NCI-H1436 (cell line): ENCODE results near the gene AMER2.
"Not testable (repeated sequence)": the region's sequence is repeated elsewhere in the genome, so short reads cannot be mapped to it uniquely, and the experiment has no call there.

Experiments used
- DNase-seq: peaks from one replicate; lab custom pipeline; 2025; lab: John Stamatoyannopoulos, UW

Gene AMER2

DNA sequence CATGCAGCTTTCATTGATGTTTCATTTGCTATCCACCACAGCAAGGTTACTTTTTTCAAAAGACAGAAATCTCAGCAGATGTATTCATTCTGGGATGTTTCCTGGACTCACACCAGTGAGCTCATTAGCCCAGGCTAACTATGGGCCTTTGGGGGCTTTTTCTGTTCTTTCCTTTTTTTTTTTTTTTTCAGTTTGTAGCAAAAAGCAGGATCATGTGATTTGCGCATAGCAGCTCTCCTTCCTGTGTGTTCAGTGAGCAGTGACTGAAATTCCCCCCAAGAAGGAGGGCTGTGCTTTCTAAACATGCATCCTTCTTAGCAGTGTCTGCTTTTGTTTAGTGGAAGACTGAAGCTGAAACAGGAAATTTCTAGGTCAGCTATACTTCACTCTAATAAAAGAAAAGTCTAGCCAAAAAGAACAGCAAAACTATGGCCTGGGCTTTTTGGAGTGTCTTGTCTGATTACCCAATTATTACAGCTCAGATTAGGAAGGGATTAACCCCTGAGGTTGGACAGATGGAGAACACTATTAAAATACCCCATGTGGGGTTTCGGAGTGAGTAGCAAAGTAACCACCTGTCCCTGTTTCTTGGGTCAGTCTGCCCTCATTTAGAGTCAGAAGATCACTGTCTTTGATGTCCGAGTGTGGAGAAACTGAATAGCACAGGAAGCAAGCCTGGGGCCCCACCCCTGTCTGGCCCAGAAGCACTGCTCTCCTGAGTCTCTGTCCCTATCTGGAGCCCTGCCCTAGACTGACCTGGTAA is 8.9 kb upstream of the AMER2 start:
- DNase-seq, result no peak

DNA sequence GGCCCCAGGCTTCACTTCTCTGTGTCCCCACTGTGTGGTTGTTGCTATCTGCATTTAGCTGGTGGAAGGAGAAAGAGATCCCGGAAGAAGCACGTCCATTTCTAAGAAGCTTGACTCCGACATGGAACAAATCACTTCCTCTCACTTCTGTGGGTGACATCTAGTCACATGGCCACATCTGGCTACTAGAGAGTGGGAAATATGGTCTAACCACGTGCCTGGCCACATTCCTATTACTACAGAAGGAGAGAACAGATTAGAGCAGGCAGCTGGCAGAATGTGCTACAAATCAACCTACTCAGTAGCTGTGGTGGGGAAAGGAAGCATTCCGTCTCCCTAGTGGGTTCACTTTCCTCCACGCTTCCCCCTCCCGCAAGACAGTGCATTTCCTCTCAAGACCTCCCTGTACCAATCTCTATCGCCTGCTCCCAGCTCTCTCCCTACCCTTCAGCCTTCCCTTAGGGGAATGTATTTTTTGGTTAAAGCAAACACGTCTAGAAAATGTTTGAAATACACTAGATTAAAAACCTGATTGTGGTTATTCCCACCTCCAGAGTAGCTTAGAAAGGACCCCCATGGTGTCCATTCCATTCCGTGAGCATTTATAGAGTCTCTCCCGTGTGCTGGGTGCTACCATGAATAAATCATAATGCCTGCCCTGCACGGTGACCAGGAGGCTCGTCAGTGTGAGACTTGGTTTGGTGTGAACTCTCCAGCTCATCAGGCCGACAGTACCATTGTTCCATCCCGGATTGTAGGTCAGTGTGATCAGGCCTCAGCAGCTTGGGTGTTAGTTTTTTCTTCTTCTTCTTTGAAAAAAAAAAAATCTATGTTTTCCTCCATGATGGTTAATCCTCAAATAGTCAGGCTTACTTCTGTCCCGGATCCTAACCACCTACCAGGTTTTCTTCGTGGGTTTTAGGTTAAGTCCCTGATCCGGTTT is 8.0 kb upstream of the AMER2 start:
- no peak for DNase-seq

DNA sequence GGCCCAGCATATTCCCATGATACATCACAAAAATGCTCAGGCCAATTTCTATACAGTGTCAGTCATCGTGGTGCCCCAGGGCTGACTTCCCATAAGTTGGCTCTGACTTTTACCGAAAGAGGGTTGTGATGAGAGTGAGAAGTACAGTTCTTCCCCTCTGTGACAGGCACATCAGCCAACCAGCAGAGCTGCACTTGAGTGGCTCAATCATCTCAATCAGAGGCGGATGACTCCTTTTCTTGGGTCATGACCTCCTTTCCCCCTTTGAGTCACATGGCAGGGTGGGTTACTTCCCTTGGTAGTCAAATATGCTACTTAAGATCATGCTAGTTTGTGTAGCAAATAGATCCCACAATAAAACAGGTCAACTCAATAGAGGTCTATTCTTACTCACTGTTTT is 6.9 kb upstream of the AMER2 start:
- no peak for DNase-seq

GRCh38 chr13:25178070-25178469 is 6.0 kb upstream of the AMER2 start:
- DNase-seq, result no peak

GRCh38 chr13:25177636-25178035 is 5.5 kb upstream of the AMER2 start:
- DNase-seq, result no peak

- DNase-seq, result no peak
Observed at GRCh38 chr13:25177012-25177411, 4.9 kb upstream of the AMER2 start.

- DNase-seq, result no peak
Observed at GRCh38 chr13:25175431-25175830, 3.3 kb upstream of the AMER2 start.

DNA sequence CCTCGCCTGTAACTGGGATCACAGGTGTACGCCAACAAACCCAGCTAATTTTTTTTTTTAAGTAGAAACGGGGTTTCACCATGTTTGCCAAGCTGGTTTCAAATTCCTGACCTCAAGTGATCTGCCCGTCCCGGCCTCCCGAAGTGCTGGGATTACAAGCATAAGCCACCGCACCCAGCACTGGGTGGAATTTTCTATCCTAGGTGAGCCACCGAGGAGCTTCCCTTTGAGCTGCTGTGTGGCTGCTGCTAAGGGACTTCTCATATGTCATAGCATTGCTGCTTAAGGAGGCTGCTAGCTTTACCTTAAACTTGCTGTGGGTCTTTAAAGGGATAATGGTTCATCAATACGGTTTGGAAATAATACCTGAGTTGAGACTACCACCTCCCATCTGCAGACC is 2.9 kb upstream of the AMER2 start:
- DNase-seq, result no peak

DNA sequence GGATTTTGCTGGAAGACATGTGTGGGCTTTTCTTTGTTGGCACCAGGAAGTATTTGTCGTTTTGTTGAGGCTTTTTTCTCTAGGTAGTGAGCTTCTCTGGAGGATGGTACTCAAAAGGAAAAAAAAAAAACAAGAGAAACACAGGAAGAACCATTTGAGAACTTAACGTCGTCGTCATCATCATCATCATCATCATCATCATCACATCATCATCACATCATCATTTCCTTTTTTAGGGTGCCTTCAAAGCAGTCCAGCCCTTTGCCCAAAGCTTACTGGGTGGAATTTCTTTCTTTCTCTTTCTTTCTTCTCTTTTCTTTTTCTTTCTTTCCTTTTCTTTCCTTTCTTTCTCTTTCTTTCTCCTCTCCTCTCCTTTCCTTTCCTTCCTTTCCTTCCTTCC is 2.2 kb upstream of the AMER2 start:
- DNase-seq, result no peak

- DNase-seq, result no peak
Observed at GRCh38 chr13:25172303-25172630, 179 bp upstream of the AMER2 start.

DNA sequence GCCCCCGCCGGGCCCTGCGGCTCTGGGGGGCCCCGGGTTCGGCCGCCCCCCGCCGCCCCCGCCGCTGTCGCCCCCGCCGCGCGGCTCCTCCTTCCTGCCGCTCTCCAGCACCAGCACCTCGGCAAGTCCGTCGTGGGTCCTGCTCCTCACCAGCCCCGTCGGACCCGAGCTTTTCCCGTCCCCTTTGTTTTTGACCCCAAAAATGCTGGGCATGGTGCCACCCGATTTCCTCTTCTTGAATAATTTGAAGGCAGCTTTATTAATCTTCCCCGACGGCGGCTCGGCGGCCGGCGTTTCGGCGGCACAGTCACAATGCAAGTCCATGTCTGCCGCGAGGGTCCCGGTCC is 945 bp downstream of the AMER2 start:
- DNase-seq, result no peak

DNA sequence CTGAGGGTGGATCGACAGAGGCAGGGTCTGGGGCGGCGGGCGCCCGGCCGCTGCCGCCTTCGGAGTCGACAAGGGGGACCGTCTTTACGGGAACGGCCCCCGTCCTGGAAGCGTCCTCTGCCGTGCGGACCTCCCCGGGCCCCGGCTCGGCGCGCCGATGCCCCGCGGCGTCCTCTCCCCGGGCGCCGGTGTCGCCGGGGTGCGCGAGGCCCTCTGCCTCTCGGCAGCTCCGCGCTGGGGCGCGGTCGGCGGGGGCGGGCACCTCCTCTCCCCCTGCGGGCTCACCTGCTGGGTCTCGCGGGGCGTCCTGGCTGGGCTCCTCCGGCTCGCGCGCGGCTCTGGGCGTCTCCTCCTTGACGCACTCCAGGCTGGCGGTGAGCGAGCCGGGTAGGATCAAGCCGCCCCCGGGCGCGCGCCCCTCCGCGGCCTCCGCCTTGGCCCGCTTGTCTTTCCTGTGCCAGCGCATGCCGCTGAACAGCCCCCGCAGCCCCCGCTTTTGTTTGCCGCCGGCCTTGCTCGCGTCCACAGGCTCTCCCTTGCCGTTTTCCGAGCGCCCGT is 1.5 kb downstream of the AMER2 start:
- no peak for DNase-seq

- DNase-seq, result no peak
Observed at GRCh38 chr13:25169951-25170553, 2.0 kb downstream of the AMER2 start.

- no peak for DNase-seq
Observed at GRCh38 chr13:25169356-25169755, 2.7 kb downstream of the AMER2 start.

- DNase-seq, result no peak
Observed at GRCh38 chr13:25168790-25169189, 3.3 kb downstream of the AMER2 start.

- DNase-seq, result no peak
Observed at GRCh38 chr13:25167382-25168174, 4.5 kb downstream of the AMER2 start.

DNA sequence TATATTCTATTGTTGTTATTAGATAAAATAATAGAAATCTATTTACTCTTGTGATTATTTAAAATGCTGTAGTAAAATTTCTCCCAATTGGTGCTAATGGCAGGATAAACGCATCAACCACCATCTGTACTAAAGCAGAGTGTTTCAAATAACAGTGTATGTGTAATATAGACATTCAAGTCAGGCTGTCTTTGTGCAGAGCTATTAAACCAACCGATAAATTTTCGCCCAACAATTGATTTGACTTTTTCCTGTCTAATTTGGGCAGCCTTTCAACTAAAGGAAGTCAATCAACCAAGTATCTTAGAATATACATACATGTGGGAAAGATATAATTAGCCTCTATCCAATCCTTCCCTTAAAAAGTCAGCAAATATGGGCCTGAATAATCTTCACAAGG is 5.8 kb downstream of the AMER2 start:
- no peak for DNase-seq

DNA sequence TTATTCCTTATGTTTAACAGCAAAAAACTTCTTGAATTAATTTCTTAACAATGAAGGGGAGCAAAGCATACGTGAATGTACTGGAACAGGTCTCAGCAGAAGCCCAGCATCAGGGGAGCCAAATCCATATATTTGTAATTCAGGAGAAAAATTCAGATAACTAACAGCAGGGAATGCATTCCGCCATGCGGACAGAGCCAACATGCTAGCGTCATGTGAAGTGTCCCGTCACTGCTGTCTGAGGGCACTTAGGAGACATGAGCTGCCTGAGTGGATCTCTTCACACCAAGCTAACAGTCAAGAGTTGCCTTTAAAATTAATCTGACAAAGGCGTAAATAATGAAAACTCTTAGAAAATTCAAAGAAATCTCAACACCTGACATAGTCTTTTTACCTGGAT is 6.4 kb downstream of the AMER2 start:
- no peak for DNase-seq

DNA sequence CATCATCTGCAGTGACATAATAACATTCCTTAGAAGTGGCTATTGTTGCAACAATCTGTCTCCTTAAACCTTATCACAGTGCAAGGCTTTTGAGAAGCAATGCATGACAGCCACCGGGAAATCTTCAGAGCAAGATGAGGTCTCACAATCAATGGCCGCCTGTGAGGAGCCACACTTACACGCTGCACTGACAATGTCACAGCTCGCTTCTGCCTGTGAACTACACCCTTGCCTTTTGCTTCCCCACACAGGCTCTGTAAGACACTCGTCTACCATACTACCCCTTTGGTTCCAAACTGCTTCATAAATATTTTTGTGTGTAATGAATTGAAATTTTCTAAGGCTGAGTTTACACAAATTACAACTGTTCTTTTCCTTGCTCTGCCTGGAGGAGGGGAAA is 6.9 kb downstream of the AMER2 start:
- DNase-seq, result not testable (repeated sequence)

GRCh38 chr13:25157681-25158080 is 14.4 kb downstream of the AMER2 start:
- DNase-seq, result no peak

- DNase-seq, result no peak
Observed at GRCh38 chr13:25153736-25154135, 18.4 kb downstream of the AMER2 start.

DNA sequence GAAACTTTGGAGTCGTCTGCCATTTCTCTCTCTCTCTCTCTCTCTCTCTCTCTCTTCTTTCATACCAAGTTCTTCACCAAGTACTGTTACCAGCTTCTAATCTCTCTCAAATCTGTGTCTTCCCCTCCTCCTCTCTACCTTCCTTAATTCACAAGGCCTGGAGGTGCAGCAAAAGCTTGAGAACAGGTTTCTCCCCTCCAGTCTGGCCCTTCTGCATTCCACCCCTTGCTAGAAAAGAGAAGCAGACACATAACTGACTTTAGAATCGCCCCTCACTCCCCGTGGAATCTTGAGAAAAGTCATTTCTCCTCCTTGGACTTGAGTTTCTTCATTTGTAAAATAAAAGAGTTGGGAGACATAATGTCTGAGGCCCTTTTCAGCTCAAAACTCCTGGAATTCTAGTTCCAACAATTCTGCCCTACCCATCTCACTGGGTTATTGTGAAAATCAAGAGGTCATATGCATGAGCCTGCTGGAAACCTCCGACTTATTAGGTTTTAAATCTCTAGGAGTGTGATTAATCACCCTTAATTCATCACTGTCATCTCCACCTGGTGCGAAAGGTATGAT is 20.4 kb downstream of the AMER2 start:
- DNase-seq, result no peak
